Measurements from ENCODE around the gene MAD2L2.

DNA sequence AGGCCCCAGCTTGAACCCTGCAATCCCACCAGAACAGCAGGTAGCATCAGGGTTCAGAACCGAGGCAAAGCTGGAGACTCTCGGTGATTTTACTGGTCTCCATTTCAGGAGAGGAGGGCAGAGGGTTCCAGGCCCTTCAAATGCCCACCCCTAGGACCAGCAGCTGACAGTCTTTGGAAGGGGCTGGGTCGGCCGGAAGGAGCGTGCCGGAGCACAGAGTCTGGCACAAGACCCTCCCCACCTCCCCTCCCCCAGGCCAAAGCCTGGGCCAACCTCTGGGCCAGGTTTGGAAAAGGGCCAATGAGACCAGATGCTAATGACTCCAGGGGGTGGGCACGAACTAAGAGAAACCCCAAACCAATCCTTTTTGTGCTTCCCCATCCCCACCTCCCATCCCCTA is 33.6 kb downstream of the MAD2L2 start:
- no peak for TF ChIP-seq POLR2A (IDR thresholded peaks at IDR 0.05)
- TF ChIP-seq, protein P1, sequence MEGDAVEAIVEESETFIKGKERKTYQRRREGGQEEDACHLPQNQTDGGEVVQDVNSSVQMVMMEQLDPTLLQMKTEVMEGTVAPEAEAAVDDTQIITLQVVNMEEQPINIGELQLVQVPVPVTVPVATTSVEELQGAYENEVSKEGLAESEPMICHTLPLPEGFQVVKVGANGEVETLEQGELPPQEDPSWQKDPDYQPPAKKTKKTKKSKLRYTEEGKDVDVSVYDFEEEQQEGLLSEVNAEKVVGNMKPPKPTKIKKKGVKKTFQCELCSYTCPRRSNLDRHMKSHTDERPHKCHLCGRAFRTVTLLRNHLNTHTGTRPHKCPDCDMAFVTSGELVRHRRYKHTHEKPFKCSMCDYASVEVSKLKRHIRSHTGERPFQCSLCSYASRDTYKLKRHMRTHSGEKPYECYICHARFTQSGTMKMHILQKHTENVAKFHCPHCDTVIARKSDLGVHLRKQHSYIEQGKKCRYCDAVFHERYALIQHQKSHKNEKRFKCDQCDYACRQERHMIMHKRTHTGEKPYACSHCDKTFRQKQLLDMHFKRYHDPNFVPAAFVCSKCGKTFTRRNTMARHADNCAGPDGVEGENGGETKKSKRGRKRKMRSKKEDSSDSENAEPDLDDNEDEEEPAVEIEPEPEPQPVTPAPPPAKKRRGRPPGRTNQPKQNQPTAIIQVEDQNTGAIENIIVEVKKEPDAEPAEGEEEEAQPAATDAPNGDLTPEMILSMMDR (IDR thresholded peaks at IDR 0.05): no peak
